ENCODE data around the gene CUX1. TPM values are rescaled to one million over a fixed set of nuclear protein-coding genes. Genes with fewer than 3 reads are reported as not detected.

The CUX1 gene
- total RNA-seq, 1 donor from 2014 or later = 118 TPM

DNA sequence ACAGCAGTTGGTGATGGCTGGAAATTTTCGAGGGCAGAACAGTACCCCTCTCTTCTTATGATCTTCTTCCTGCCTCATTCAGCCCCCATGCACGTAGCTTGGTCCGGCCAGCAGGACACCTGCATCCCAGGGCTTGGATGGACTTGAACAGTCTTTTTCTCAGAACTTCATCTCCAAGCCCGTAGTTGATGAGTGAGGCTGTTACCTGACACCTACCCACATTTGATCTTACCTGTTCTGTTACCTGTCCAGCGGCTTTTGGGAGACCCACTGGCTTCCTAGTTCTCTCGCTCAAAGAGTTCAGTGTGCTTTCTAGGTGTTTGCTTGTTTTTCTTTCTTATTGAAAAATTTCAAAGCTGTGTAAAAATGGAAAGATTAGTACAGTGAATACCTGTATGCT lies 212.2 kb downstream of the CUX1 start:
- Mint-ChIP-seq H3K4me3 (ENCODE audit: unreplicated experiment) (no peak overlapping the region), H3K27ac (ENCODE audit: unreplicated experiment) (no peak overlapping the region), H3K36me3 (ENCODE audit: low read depth) (peaks cover 3% of the 10 kb centered on the region), H3K4me1 (ENCODE audit: low read depth) (peaks cover 2% of the 10 kb centered on the region), H3K27me3 (ENCODE audit: low read depth) (no peaks in the 10 kb centered on the region), H3K9me3 (ENCODE audit: low read depth) (no peaks in the 10 kb centered on the region)
- no peak for DNase-seq (ENCODE audit: low spot score)
- TF ChIP-seq, protein P1, sequence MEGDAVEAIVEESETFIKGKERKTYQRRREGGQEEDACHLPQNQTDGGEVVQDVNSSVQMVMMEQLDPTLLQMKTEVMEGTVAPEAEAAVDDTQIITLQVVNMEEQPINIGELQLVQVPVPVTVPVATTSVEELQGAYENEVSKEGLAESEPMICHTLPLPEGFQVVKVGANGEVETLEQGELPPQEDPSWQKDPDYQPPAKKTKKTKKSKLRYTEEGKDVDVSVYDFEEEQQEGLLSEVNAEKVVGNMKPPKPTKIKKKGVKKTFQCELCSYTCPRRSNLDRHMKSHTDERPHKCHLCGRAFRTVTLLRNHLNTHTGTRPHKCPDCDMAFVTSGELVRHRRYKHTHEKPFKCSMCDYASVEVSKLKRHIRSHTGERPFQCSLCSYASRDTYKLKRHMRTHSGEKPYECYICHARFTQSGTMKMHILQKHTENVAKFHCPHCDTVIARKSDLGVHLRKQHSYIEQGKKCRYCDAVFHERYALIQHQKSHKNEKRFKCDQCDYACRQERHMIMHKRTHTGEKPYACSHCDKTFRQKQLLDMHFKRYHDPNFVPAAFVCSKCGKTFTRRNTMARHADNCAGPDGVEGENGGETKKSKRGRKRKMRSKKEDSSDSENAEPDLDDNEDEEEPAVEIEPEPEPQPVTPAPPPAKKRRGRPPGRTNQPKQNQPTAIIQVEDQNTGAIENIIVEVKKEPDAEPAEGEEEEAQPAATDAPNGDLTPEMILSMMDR (IDR thresholded peaks at IDR 0.05) = no peak

DNA sequence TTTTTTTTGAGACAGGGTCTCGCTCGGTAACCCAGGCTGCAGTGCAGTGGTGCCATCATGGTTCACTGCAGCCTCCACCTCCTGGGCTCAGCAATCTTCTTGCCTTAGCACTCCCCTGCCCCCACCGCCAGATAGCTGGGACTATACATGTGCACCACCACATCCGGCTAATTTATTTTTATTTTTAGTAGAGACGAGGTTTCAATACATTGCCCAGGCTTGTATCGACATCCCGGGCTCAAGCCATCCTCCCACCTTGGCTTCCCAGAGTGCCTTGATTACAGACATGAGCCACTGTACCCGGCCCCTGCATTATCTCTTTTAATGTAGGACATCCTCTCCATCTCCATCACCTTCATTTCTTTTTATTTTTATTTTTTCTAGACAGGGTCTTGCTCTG lies 213.3 kb downstream of the CUX1 start:
- TF ChIP-seq, protein P1 (IDR thresholded peaks at IDR 0.05) = no peak
- Mint-ChIP-seq H3K27me3 (ENCODE audit: low read depth) (no peaks in the 10 kb centered on the region), H3K27ac (ENCODE audit: unreplicated experiment) (no peak overlapping the region), H3K4me3 (ENCODE audit: unreplicated experiment) (no peak overlapping the region), H3K4me1 (ENCODE audit: low read depth) (no peaks in the 10 kb centered on the region), H3K9me3 (ENCODE audit: low read depth) (no peaks in the 10 kb centered on the region), H3K36me3 (ENCODE audit: low read depth) (peaks cover 3% of the 10 kb centered on the region)
- DNase-seq (ENCODE audit: low spot score) = peak; percentile 50

DNA sequence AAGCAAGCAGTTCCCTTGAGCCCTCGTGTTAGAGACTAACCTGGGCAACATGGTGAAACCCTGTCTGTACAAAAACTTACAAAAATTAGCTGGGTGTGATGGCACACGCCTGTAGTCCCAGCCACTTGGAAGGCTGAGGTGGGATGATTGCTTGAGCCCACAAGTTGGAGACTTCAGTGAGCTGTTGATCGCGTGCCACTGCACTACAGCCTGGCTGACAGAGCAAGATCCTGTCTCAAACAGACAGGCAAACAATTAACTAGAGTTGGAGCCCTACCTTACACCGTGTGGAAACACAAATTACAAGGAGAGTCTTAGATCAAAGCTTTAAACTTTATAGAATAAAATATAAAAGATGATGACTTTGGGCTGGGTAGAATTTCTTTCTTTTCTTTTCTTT lies 219.5 kb downstream of the CUX1 start:
- Mint-ChIP-seq H3K9me3 (ENCODE audit: low read depth) (no peaks in the 10 kb centered on the region), H3K4me1 (ENCODE audit: low read depth) (peaks cover 7% of the 10 kb centered on the region), H3K27ac (ENCODE audit: unreplicated experiment) (no peak overlapping the region), H3K27me3 (ENCODE audit: low read depth) (no peaks in the 10 kb centered on the region), H3K4me3 (ENCODE audit: unreplicated experiment) (no peak overlapping the region), H3K36me3 (ENCODE audit: low read depth) (peaks cover 2% of the 10 kb centered on the region)
- DNase-seq (ENCODE audit: low spot score) = peak; percentile 38
- TF ChIP-seq, protein P1 (IDR thresholded peaks at IDR 0.05) = no peak

DNA sequence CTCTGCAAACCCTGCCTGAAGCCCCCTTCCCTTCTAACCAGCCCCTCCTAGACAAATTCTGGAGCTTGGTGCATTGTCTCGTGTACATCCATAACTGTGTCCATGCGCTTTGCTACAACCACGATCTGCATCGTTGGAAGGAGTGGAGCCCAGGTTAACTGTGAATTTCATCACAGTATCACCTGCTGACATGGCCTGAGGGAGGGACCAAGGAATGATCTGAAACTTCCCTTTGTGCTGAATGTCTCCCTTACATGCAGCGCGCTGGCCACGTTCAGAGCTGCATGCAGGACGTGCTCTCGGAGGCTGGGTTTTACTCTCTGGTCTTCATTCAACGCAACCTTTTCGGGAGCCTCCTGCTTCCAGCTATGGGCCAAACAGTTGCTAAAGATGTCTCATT lies 222.3 kb downstream of the CUX1 start:
- H3K36me3 Mint-ChIP-seq (ENCODE audit: low read depth) = peaks cover 2% of the 10 kb centered on the region
- H3K27ac Mint-ChIP-seq (ENCODE audit: unreplicated experiment) = no peak overlapping the region
- no peaks in the 10 kb centered on the region for H3K9me3 Mint-ChIP-seq (ENCODE audit: low read depth)
- no peak overlapping the region for H3K4me3 Mint-ChIP-seq (ENCODE audit: unreplicated experiment)
- TF ChIP-seq, protein P1 (IDR thresholded peaks at IDR 0.05) = no peak
- H3K4me1 Mint-ChIP-seq (ENCODE audit: low read depth) = peaks cover 19% of the 10 kb centered on the region
- no peaks in the 10 kb centered on the region for H3K27me3 Mint-ChIP-seq (ENCODE audit: low read depth)
- DNase-seq (ENCODE audit: low spot score) = peak; percentile 25

DNA sequence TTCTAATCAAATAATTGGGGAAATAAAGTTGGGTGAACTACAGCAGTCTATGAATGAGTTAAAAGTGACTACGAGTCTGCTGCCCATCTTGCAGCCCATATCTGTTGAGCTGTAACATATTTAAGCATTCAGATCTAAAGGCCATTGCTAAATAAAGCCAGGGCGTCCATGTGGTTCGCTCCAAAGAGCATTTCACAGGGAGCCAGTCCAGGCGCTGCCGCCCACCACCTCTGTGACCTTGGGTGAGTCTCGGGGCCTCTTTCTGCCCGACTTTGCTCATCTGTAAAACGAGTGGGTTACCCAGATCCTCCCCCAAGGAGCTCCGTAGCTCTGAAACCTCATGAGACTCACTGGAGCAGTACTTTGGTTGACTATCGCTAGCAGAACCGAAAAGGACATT lies 223.1 kb downstream of the CUX1 start:
- no peak overlapping the region for H3K27ac Mint-ChIP-seq (ENCODE audit: unreplicated experiment)
- peaks cover 2% of the 10 kb centered on the region for H3K36me3 Mint-ChIP-seq (ENCODE audit: low read depth)
- DNase-seq (ENCODE audit: low spot score) = peak; percentile 33
- H3K27me3 Mint-ChIP-seq (ENCODE audit: low read depth) = no peaks in the 10 kb centered on the region
- no peaks in the 10 kb centered on the region for H3K9me3 Mint-ChIP-seq (ENCODE audit: low read depth)
- TF ChIP-seq, protein P1 (IDR thresholded peaks at IDR 0.05) = no peak
- no peak overlapping the region for H3K4me3 Mint-ChIP-seq (ENCODE audit: unreplicated experiment)
- peaks cover 27% of the 10 kb centered on the region for H3K4me1 Mint-ChIP-seq (ENCODE audit: low read depth)
